Activated naive CD8-positive, alpha-beta T cell treated with anti-CD3 and anti-CD28 coated beads, Interleukin-2, amount 50 U/mL, for 24 hours (primary cell): ENCODE data around the gene EIF4G1.
A peak's percentile ranks its signal among the peaks of the same experiment; 100 is the strongest.
"Not testable (repeated sequence)": the region's sequence is repeated elsewhere in the genome, so short reads cannot be mapped to it uniquely, and the experiment has no call there.

Source experiments
- ATAC-seq: fragments of 150-1000 bp; cut with Tn5 transposase; one replicate; pipeline ENCODE4 v1.10.0; 2021
- DNase-seq: peaks from one replicate; pipeline ENCODE4 v3.0.0; 2021
- H3K27ac Mint-ChIP-seq: one replicate; pipeline ENCODE4 v1.8.0; 2021; ENCODE audit warnings: mild to moderate bottlenecking, mixed read lengths
- H3K27me3 Mint-ChIP-seq: one replicate; pipeline ENCODE4 v1.8.0; 2021; ENCODE audit warnings: mixed read lengths
- H3K36me3 Mint-ChIP-seq: one replicate; pipeline ENCODE4 v1.8.0; 2021; ENCODE audit warnings: low read depth, mixed read lengths
- H3K4me1 Mint-ChIP-seq: one replicate; pipeline ENCODE4 v1.8.0; 2021; ENCODE audit warnings: mixed read lengths
- H3K4me3 Mint-ChIP-seq: one replicate; pipeline ENCODE4 v1.8.0; 2021; ENCODE audit warnings: mild to moderate bottlenecking, moderate library complexity, mixed read lengths
- H3K9me3 Mint-ChIP-seq: one replicate; pipeline ENCODE4 v1.8.0; 2021; ENCODE audit warnings: mixed read lengths

Gene EIF4G1

GRCh38 chr3:184314363-184314699 is at the start of gene EIF4G1:
EIF4G1 (plus strand) TSS chr3:184314606; CDS start chr3:184315797, 1,191 bp downstream.
- DNase-seq: peak; percentile 95
- peak within 1 kb of the TSS; percentile 84 for H3K4me3 Mint-ChIP-seq
- H3K27me3 Mint-ChIP-seq: no peaks in the 10 kb centered on the region
- peaks cover 32% of the 10 kb centered on the region for H3K36me3 Mint-ChIP-seq
- ATAC-seq: peak; percentile 87
- H3K9me3 Mint-ChIP-seq: no peaks in the 10 kb centered on the region
- peak within 1 kb of the TSS; percentile 91 for H3K27ac Mint-ChIP-seq
- H3K4me1 Mint-ChIP-seq: peaks cover 35% of the 10 kb centered on the region

GRCh38 chr3:184267249-184267648 is 47.2 kb upstream of the EIF4G1 start:
- ATAC-seq, H3K36me3 Mint-ChIP-seq, H3K4me3 Mint-ChIP-seq, H3K9me3 Mint-ChIP-seq, DNase-seq, H3K27ac Mint-ChIP-seq, H3K4me1 Mint-ChIP-seq: not testable (repeated sequence)
- peaks cover 33% of the 10 kb centered on the region for H3K27me3 Mint-ChIP-seq

- DNase-seq (no peak), ATAC-seq (no peak)
- Mint-ChIP-seq H3K9me3 (no peaks in the 10 kb centered on the region), H3K4me3 (no peak overlapping the region), H3K36me3 (no peaks in the 10 kb centered on the region), H3K27me3 (peaks cover 35% of the 10 kb centered on the region), H3K4me1 (no peaks in the 10 kb centered on the region), H3K27ac (no peak overlapping the region)
These were observed 42.1 kb upstream of the EIF4G1 start for GRCh38 chr3:184272269-184272668.

GRCh38 chr3:184275381-184275701 is 39.1 kb upstream of the EIF4G1 start:
- H3K27me3 Mint-ChIP-seq: peaks cover 42% of the 10 kb centered on the region
- no peaks in the 10 kb centered on the region for H3K9me3 Mint-ChIP-seq
- DNase-seq: no peak
- no peaks in the 10 kb centered on the region for H3K4me1 Mint-ChIP-seq
- H3K27ac Mint-ChIP-seq: no peak overlapping the region
- H3K36me3 Mint-ChIP-seq: no peaks in the 10 kb centered on the region
- H3K4me3 Mint-ChIP-seq: no peak overlapping the region
- no peak for ATAC-seq

- H3K27ac Mint-ChIP-seq: no peak within 1 kb of the TSS
- H3K27me3 Mint-ChIP-seq: peaks cover 42% of the 10 kb centered on the region
- no peak for ATAC-seq
- no peaks in the 10 kb centered on the region for H3K4me1 Mint-ChIP-seq
- H3K9me3 Mint-ChIP-seq: no peaks in the 10 kb centered on the region
- no peaks in the 10 kb centered on the region for H3K36me3 Mint-ChIP-seq
- DNase-seq: no peak
- H3K4me3 Mint-ChIP-seq: no peak within 1 kb of the TSS
These were observed 38.2 kb upstream of the EIF4G1 start, which contains the start of gene ECE2 for GRCh38 chr3:184275961-184276910. ECE2 (plus strand) TSS chr3:184276022; CDS start chr3:184276154, 132 bp downstream.

- ATAC-seq: no peak
- H3K27ac Mint-ChIP-seq: no peak overlapping the region
- H3K27me3 Mint-ChIP-seq: peaks cover 42% of the 10 kb centered on the region
- DNase-seq: no peak
- H3K4me1 Mint-ChIP-seq: no peaks in the 10 kb centered on the region
- no peaks in the 10 kb centered on the region for H3K36me3 Mint-ChIP-seq
- H3K9me3 Mint-ChIP-seq: no peaks in the 10 kb centered on the region
- H3K4me3 Mint-ChIP-seq: no peak overlapping the region
These were observed 37.0 kb upstream of the EIF4G1 start for GRCh38 chr3:184277366-184277765.

GRCh38 chr3:184282941-184283340 is 31.5 kb upstream of the EIF4G1 start:
- Mint-ChIP-seq H3K27me3 (peaks cover 20% of the 10 kb centered on the region), H3K4me3 (no peak overlapping the region), H3K27ac (no peak overlapping the region), H3K9me3 (no peaks in the 10 kb centered on the region), H3K4me1 (no peaks in the 10 kb centered on the region), H3K36me3 (no peaks in the 10 kb centered on the region)
- ATAC-seq (no peak), DNase-seq (no peak)

GRCh38 chr3:184283681-184284080 is 30.7 kb upstream of the EIF4G1 start:
- no peak overlapping the region for H3K4me3 Mint-ChIP-seq
- no peaks in the 10 kb centered on the region for H3K36me3 Mint-ChIP-seq
- no peak for ATAC-seq

GRCh38 chr3:184284696-184285095 is 29.7 kb upstream of the EIF4G1 start:
- DNase-seq (peak; percentile 35), ATAC-seq (peak; percentile 35)
- no peak overlapping the region for H3K27ac Mint-ChIP-seq
- H3K4me1 Mint-ChIP-seq: no peaks in the 10 kb centered on the region
- H3K27me3 Mint-ChIP-seq: peaks cover 12% of the 10 kb centered on the region
- no peaks in the 10 kb centered on the region for H3K36me3 Mint-ChIP-seq
- no peaks in the 10 kb centered on the region for H3K9me3 Mint-ChIP-seq
- H3K4me3 Mint-ChIP-seq: no peak overlapping the region

More at GRCh38 chr3:184283681-184284080, 30.7 kb upstream of the EIF4G1 start:
- Mint-ChIP-seq H3K27ac (no peak overlapping the region), H3K9me3 (no peaks in the 10 kb centered on the region), H3K27me3 (peaks cover 16% of the 10 kb centered on the region), H3K4me1 (no peaks in the 10 kb centered on the region)
- no peak for DNase-seq

GRCh38 chr3:184289426-184289938 is 24.9 kb upstream of the EIF4G1 start:
- no peak overlapping the region for H3K4me3 Mint-ChIP-seq
- H3K9me3 Mint-ChIP-seq: no peaks in the 10 kb centered on the region
- no peaks in the 10 kb centered on the region for H3K4me1 Mint-ChIP-seq
- ATAC-seq: peak; percentile 69
- no peak overlapping the region for H3K27ac Mint-ChIP-seq
- peak; percentile 80 for DNase-seq
- no peaks in the 10 kb centered on the region for H3K36me3 Mint-ChIP-seq
- H3K27me3 Mint-ChIP-seq: peaks cover 11% of the 10 kb centered on the region

- Mint-ChIP-seq H3K9me3 (no peaks in the 10 kb centered on the region), H3K27me3 (peaks cover 11% of the 10 kb centered on the region), H3K27ac (no peak overlapping the region), H3K4me1 (no peaks in the 10 kb centered on the region), H3K4me3 (no peak overlapping the region), H3K36me3 (no peaks in the 10 kb centered on the region)
- DNase-seq (no peak), ATAC-seq (no peak)
These were observed 24.1 kb upstream of the EIF4G1 start for GRCh38 chr3:184290331-184290730.

- H3K9me3 Mint-ChIP-seq: no peaks in the 10 kb centered on the region
These were observed 23.2 kb upstream of the EIF4G1 start for GRCh38 chr3:184291044-184291737.

GRCh38 chr3:184291738-184292445 is 22.5 kb upstream of the EIF4G1 start:
- H3K4me1 Mint-ChIP-seq: no peaks in the 10 kb centered on the region
- H3K4me3 Mint-ChIP-seq: no peak overlapping the region
- H3K36me3 Mint-ChIP-seq: no peaks in the 10 kb centered on the region
- no peak overlapping the region for H3K27ac Mint-ChIP-seq
- H3K9me3 Mint-ChIP-seq: no peaks in the 10 kb centered on the region
- ATAC-seq: no peak
- peaks cover 6% of the 10 kb centered on the region for H3K27me3 Mint-ChIP-seq
- no peak for DNase-seq

More at GRCh38 chr3:184291044-184291737, 23.2 kb upstream of the EIF4G1 start:
- no peak overlapping the region for H3K4me3 Mint-ChIP-seq
- DNase-seq (no peak), ATAC-seq (no peak)
- no peak overlapping the region for H3K27ac Mint-ChIP-seq
- no peaks in the 10 kb centered on the region for H3K36me3 Mint-ChIP-seq
- H3K4me1 Mint-ChIP-seq: no peaks in the 10 kb centered on the region
- peaks cover 7% of the 10 kb centered on the region for H3K27me3 Mint-ChIP-seq

- Mint-ChIP-seq H3K4me1 (peaks cover 18% of the 10 kb centered on the region), H3K4me3 (no peak overlapping the region), H3K36me3 (peaks cover 14% of the 10 kb centered on the region), H3K27ac (no peak overlapping the region), H3K27me3 (no peaks in the 10 kb centered on the region), H3K9me3 (no peaks in the 10 kb centered on the region)
- DNase-seq: no peak
- no peak for ATAC-seq
These were observed 18.6 kb upstream of the EIF4G1 start for GRCh38 chr3:184295771-184296170.
